Measurements from ENCODE around the gene ARHGEF17.

- no peak for TF ChIP-seq CTCF (IDR thresholded peaks at IDR 0.05)
- TF ChIP-seq POLR2A (IDR thresholded peaks at IDR 0.05) = no peak
Measured at GRCh38 chr11:73342633-73343032, 34.6 kb downstream of the ARHGEF17 start.

Measured in lower leg skin (tissue), 3 donors.